GM23338 (cell line): ENCODE measurements around the gene CATSPER3. TPM values are rescaled to one million over a fixed set of nuclear protein-coding genes. Genes with fewer than 3 reads are reported as not detected.

Experiments
- ATAC-seq: fragments of 200-7000 bp; cut with Tn5 transposase; 3 replicates; pipeline ENCODE4 v1.9.1; 2020
- DNase-seq: peaks from one replicate; pipeline ENCODE4 v3.0.0-alpha.2; 2015; ENCODE audit warnings: low spot score
- H2AFZ ChIP-seq: fragments of 200-600 bp; sonication (generic); 2 replicates; pipeline ENCODE4 v1.8.0; 2016; ENCODE audit warnings: antibody characterized with exemption, mild to moderate bottlenecking, moderate library complexity
- H3F3A ChIP-seq: fragments of 200-600 bp; sonication (generic); replicated peaks from 2 replicates; pipeline ENCODE4 v1.8.0; 2017; ENCODE audit warnings: antibody characterized with exemption, mixed run types, low read depth
- H3K27ac ChIP-seq: fragments of 200-600 bp; sonication (generic); 2 replicates; pipeline ENCODE4 v1.6.1; 2016; ENCODE audit warnings: low read depth
- H3K27me3 ChIP-seq: fragments of 200-600 bp; sonication (generic); 2 replicates; pipeline ENCODE4 v1.8.0; 2016; ENCODE audit warnings: mild to moderate bottlenecking, mixed run types, moderate library complexity; ENCODE audit not compliant: insufficient read depth
- H3K36me3 ChIP-seq: fragments of 200-600 bp; sonication (generic); 2 replicates; pipeline ENCODE4 v1.8.0; 2016; ENCODE audit warnings: mild to moderate bottlenecking; ENCODE audit not compliant: insufficient read depth
- H3K4me1 ChIP-seq: fragments of 200-600 bp; sonication (generic); 2 replicates; pipeline ENCODE4 v1.8.0; 2016; ENCODE audit warnings: mild to moderate bottlenecking, moderate library complexity; ENCODE audit not compliant: insufficient read depth
- H3K4me2 ChIP-seq: fragments of 200-600 bp; sonication (generic); 2 replicates; pipeline ENCODE4 v1.7.1; 2017; ENCODE audit warnings: mixed run types
- H3K4me3 ChIP-seq: fragments of 200-600 bp; sonication (generic); 2 replicates; pipeline ENCODE4 v1.6.1; 2016; ENCODE audit warnings: mixed run types
- H3K79me2 ChIP-seq: fragments of 200-600 bp; sonication (generic); replicated peaks from 2 replicates; pipeline ENCODE4 v1.8.0; 2017; ENCODE audit warnings: mild to moderate bottlenecking; ENCODE audit not compliant: insufficient read depth
- H3K9me2 ChIP-seq: fragments of 200-600 bp; sonication (generic); 2 replicates; pipeline ENCODE4 v1.8.0; 2017; ENCODE audit not compliant: insufficient read depth
- H4K20me1 ChIP-seq: fragments of 200-600 bp; sonication (generic); replicated peaks from 2 replicates; pipeline ENCODE4 v1.8.0; 2017; ENCODE audit warnings: mild to moderate bottlenecking; ENCODE audit not compliant: insufficient read depth
- H3K27ac Mint-ChIP-seq: 2 replicates; pipeline ENCODE4 v1.8.0; 2020; ENCODE audit warnings: inconsistent platforms, mild to moderate bottlenecking, moderate library complexity, mixed read lengths
- H3K27me3 Mint-ChIP-seq: 3 replicates; pipeline ENCODE4 v1.8.0; 2022; ENCODE audit warnings: low read depth, mild to moderate bottlenecking, moderate library complexity, mixed read lengths, inconsistent platforms; ENCODE audit not compliant: insufficient read depth, poor library complexity
- H3K36me3 Mint-ChIP-seq: 3 replicates; pipeline ENCODE4 v1.8.0; 2021; ENCODE audit warnings: low read depth, mild to moderate bottlenecking, inconsistent platforms, moderate library complexity, mixed read lengths
- H3K4me1 Mint-ChIP-seq: 3 replicates; pipeline ENCODE4 v1.8.0; 2020; ENCODE audit warnings: mild to moderate bottlenecking, inconsistent platforms, mixed read lengths
- H3K4me3 Mint-ChIP-seq: 3 replicates; pipeline ENCODE4 v1.8.0; 2021; ENCODE audit warnings: moderate library complexity, mild to moderate bottlenecking, inconsistent platforms, mixed read lengths
- H3K9me3 Mint-ChIP-seq: 3 replicates; pipeline ENCODE4 v1.8.0; 2020; ENCODE audit warnings: moderate library complexity, mild to moderate bottlenecking, inconsistent platforms, mixed read lengths
- CREB1 ChIP-seq: fragments of 250-450 bp; sonication (Bioruptor Pico); IDR thresholded peaks from 2 replicates; pipeline ENCODE4 v1.5.0; 2020; ENCODE audit warnings: low read depth, mild to moderate bottlenecking, moderate library complexity
- EZH2 ChIP-seq: fragments of 200-600 bp; sonication (generic); IDR thresholded peaks from one replicate; pipeline ENCODE4 v1.8.0; 2017; ENCODE audit warnings: antibody characterized with exemption, mild to moderate bottlenecking, low read depth; ENCODE audit not compliant: unreplicated experiment
- EZH2phosphoT487 ChIP-seq: fragments of 200-600 bp; sonication (generic); IDR thresholded peaks from one replicate; pipeline ENCODE4 v1.8.1; 2018; ENCODE audit warnings: antibody characterized with exemption; ENCODE audit not compliant: unreplicated experiment
- POLR2AphosphoS5 ChIP-seq: IDR thresholded peaks from 2 replicates; pipeline ENCODE4 v1.6.1; 2016; ENCODE audit warnings: antibody characterized with exemption, low read depth
- STAT1 ChIP-seq: IDR thresholded peaks from one replicate; pipeline ENCODE4 v1.6.1; 2016; ENCODE audit warnings: antibody characterized with exemption; ENCODE audit not compliant: unreplicated experiment
- ZNF114 ChIP-seq: fragments of 250-450 bp; sonication (Bioruptor Pico); IDR thresholded peaks from 2 replicates; pipeline ENCODE4 v1.5.0; 2020; ENCODE audit warnings: mild to moderate bottlenecking, moderate library complexity
- ZNF331 ChIP-seq: fragments of 250-450 bp; sonication (Bioruptor Pico); IDR thresholded peaks from 2 replicates; pipeline ENCODE4 v1.5.0; 2020; ENCODE audit warnings: low read depth, mild to moderate bottlenecking, moderate library complexity
- polyA plus RNA-seq: library from polyadenylated mRNA; unstranded; fragments of >200 nt; fragmentation: Nextera tagmentation; extraction: Ambion mirVana; gene quantifications from 2 replicates; pipeline ENCODE4 v1.2.1, GENCODE V29; 2016
- total RNA-seq: library from RNA; depleted of rRNA; stranded (reverse); fragments of >200 nt; shearing (Covaris generic); gene quantifications from 2 replicates; pipeline ENCODE4 v1.2.3, GENCODE V29; 2014
- TF ChIP-seq, protein P1 (sequence below), 2 experiments: fragments of 200-600 bp in 1 of 2; sonication (generic) in 1 of 2; conservative IDR thresholded peaks; 2 replicates each; pipeline versions ENCODE4 v1.5.1 to v1.6.1; 2016 to 2017; ENCODE audit warnings: antibody characterized with exemption in 2 of 2, low read depth in 2 of 2, mild to moderate bottlenecking in 2 of 2, moderate library complexity in 1 of 2
- TF ChIP-seq, protein P2 (sequence below): fragments of 250-450 bp; sonication (Bioruptor Pico); IDR thresholded peaks from 2 replicates; pipeline ENCODE4 v1.5.0; 2020; ENCODE audit warnings: mild to moderate bottlenecking, moderate library complexity
- TF ChIP-seq, protein P3 (sequence below): IDR thresholded peaks from 2 replicates; pipeline ENCODE4 v1.6.1; 2016; ENCODE audit warnings: antibody characterized with exemption

Gene CATSPER3
- total and polyA plus RNA-seq, 2 experiments from 2014 or later, result 0.19 TPM; not detected in 1

DNA sequence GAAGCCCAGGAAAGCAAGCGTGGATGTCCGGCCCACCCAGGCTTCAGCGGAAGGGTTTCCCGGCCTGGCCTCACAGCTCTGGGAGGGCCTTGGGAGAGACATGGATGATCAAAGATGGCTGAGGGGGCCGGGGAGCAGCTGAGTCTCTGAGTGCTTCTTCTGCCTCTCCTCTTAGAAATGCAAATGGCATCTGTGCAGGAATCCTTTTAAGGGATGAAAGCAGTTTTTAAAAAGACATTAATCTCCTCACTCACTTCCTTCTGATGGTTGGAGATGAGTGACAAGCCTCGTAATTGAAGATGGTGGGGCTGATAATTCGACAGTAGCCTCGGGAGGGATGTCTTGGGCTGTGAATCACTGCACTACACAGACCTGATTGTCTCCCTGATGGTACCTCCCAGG lies 90.6 kb downstream of the CATSPER3 start:
- Mint-ChIP-seq H3K36me3 (no peaks in the 10 kb centered on the region), H3K4me3 (no peak overlapping the region), H3K4me1 (peaks cover 4% of the 10 kb centered on the region; the same call in 2 of the 3 replicates), H3K9me3 (no peaks in the 10 kb centered on the region), H3K27ac (no peak overlapping the region), H3K27me3 (peaks cover 17% of the 10 kb centered on the region)
- H3K4me2 ChIP-seq, result no peak overlapping the region
- ATAC-seq (no peak), DNase-seq (no peak)
- H3K36me3 ChIP-seq, result no peaks in the 10 kb centered on the region
- H3K4me3 ChIP-seq, result no peak overlapping the region
- no peaks in the 10 kb centered on the region for H3K27me3 ChIP-seq
- TF ChIP-seq EZH2phosphoT487, result no peak
- no peak for TF ChIP-seq CREB1 (CRISPR knock-in tag)
- TF ChIP-seq, protein P1, sequence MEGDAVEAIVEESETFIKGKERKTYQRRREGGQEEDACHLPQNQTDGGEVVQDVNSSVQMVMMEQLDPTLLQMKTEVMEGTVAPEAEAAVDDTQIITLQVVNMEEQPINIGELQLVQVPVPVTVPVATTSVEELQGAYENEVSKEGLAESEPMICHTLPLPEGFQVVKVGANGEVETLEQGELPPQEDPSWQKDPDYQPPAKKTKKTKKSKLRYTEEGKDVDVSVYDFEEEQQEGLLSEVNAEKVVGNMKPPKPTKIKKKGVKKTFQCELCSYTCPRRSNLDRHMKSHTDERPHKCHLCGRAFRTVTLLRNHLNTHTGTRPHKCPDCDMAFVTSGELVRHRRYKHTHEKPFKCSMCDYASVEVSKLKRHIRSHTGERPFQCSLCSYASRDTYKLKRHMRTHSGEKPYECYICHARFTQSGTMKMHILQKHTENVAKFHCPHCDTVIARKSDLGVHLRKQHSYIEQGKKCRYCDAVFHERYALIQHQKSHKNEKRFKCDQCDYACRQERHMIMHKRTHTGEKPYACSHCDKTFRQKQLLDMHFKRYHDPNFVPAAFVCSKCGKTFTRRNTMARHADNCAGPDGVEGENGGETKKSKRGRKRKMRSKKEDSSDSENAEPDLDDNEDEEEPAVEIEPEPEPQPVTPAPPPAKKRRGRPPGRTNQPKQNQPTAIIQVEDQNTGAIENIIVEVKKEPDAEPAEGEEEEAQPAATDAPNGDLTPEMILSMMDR (conservative IDR thresholded peaks at IDR 0.05; ENCODE audit: low read depth in 2 of 2), result no peak
- TF ChIP-seq POLR2AphosphoS5, result no peak
- TF ChIP-seq ZNF114 (CRISPR knock-in tag), result no peak
- no peak for TF ChIP-seq EZH2
- TF ChIP-seq, protein P2, sequence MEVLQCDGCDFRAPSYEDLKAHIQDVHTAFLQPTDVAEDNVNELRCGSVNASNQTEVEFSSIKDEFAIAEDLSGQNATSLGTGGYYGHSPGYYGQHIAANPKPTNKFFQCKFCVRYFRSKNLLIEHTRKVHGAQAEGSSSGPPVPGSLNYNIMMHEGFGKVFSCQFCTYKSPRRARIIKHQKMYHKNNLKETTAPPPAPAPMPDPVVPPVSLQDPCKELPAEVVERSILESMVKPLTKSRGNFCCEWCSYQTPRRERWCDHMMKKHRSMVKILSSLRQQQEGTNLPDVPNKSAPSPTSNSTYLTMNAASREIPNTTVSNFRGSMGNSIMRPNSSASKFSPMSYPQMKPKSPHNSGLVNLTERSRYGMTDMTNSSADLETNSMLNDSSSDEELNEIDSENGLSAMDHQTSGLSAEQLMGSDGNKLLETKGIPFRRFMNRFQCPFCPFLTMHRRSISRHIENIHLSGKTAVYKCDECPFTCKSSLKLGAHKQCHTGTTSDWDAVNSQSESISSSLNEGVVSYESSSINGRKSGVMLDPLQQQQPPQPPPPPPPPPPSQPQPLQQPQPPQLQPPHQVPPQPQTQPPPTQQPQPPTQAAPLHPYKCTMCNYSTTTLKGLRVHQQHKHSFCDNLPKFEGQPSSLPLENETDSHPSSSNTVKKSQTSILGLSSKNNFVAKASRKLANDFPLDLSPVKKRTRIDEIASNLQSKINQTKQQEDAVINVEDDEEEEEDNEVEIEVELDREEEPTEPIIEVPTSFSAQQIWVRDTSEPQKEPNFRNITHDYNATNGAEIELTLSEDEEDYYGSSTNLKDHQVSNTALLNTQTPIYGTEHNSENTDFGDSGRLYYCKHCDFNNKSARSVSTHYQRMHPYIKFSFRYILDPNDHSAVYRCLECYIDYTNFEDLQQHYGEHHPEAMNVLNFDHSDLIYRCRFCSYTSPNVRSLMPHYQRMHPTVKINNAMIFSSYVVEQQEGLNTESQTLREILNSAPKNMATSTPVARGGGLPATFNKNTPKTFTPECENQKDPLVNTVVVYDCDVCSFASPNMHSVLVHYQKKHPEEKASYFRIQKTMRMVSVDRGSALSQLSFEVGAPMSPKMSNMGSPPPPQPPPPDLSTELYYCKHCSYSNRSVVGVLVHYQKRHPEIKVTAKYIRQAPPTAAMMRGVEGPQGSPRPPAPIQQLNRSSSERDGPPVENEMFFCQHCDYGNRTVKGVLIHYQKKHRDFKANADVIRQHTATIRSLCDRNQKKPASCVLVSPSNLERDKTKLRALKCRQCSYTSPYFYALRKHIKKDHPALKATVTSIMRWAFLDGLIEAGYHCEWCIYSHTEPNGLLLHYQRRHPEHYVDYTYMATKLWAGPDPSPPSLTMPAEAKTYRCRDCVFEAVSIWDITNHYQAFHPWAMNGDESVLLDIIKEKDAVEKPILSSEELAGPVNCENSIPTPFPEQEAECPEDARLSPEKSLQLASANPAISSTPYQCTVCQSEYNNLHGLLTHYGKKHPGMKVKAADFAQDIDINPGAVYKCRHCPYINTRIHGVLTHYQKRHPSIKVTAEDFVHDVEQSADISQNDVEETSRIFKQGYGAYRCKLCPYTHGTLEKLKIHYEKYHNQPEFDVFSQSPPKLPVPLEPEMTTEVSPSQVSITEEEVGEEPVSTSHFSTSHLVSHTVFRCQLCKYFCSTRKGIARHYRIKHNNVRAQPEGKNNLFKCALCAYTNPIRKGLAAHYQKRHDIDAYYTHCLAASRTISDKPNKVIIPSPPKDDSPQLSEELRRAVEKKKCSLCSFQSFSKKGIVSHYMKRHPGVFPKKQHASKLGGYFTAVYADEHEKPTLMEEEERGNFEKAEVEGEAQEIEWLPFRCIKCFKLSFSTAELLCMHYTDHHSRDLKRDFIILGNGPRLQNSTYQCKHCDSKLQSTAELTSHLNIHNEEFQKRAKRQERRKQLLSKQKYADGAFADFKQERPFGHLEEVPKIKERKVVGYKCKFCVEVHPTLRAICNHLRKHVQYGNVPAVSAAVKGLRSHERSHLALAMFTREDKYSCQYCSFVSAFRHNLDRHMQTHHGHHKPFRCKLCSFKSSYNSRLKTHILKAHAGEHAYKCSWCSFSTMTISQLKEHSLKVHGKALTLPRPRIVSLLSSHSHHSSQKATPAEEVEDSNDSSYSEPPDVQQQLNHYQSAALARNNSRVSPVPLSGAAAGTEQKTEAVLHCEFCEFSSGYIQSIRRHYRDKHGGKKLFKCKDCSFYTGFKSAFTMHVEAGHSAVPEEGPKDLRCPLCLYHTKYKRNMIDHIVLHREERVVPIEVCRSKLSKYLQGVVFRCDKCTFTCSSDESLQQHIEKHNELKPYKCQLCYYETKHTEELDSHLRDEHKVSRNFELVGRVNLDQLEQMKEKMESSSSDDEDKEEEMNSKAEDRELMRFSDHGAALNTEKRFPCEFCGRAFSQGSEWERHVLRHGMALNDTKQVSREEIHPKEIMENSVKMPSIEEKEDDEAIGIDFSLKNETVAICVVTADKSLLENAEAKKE (CRISPR knock-in tag), result no peak
- TF ChIP-seq ZNF331 (CRISPR knock-in tag), result no peak
- TF ChIP-seq, protein P3, sequence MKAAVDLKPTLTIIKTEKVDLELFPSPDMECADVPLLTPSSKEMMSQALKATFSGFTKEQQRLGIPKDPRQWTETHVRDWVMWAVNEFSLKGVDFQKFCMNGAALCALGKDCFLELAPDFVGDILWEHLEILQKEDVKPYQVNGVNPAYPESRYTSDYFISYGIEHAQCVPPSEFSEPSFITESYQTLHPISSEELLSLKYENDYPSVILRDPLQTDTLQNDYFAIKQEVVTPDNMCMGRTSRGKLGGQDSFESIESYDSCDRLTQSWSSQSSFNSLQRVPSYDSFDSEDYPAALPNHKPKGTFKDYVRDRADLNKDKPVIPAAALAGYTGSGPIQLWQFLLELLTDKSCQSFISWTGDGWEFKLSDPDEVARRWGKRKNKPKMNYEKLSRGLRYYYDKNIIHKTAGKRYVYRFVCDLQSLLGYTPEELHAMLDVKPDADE, result no peak
- TF ChIP-seq STAT1, result no peak
- no peaks in the 10 kb centered on the region for H3K79me2 ChIP-seq
- no peaks in the 10 kb centered on the region for H3K4me1 ChIP-seq
- H2AFZ ChIP-seq, result no peak overlapping the region
- H3F3A ChIP-seq, result no peaks in the 10 kb centered on the region
- H3K9me2 ChIP-seq, result no peaks in the 10 kb centered on the region
- H3K27ac ChIP-seq, result no peak overlapping the region
- no peaks in the 10 kb centered on the region for H4K20me1 ChIP-seq
